OCI-LY3 (cell line): ENCODE results near the gene FCGBP.

Experiments
- H2AFZ ChIP-seq: fragments of 200-600, 300-600 bp; shearing (Covaris generic); 2 replicates; pipeline ENCODE4 v1.6.0; 2014; ENCODE audit warnings: antibody characterized with exemption, low read depth, low read length
- H3K27ac ChIP-seq: fragments of 200-600, 300-600 bp; sonication (generic); 2 replicates; pipeline ENCODE4 v1.5.1; 2014; ENCODE audit warnings: mild to moderate bottlenecking, low read length, moderate library complexity, mixed read lengths
- H3K27me3 ChIP-seq: fragments of 200-600, 300-600 bp; sonication (generic); 2 replicates; pipeline ENCODE4 v1.6.1; 2014; ENCODE audit warnings: low read depth, low read length, mixed read lengths
- H3K36me3 ChIP-seq: fragments of 200-600, 300-600 bp; sonication (generic); replicated peaks from 2 replicates; pipeline ENCODE3; 2014; ENCODE audit warnings: low read depth, low read length, mixed read lengths
- H3K4me1 ChIP-seq: fragments of 300-600, 200-600 bp; sonication (generic); 2 replicates; pipeline ENCODE4 v1.6.1; 2014; ENCODE audit warnings: low read length, mixed read lengths
- H3K4me2 ChIP-seq: fragments of 200-600, 300-600 bp; sonication (generic); 2 replicates; pipeline ENCODE4 v1.6.1; 2014; ENCODE audit warnings: low read length, mixed read lengths
- H3K4me3 ChIP-seq: fragments of 300-600, 200-600 bp; sonication (generic); 2 replicates; pipeline ENCODE4 v1.5.1; 2014; ENCODE audit warnings: antibody characterized with exemption, mild to moderate bottlenecking, low read length, moderate library complexity
- H3K79me2 ChIP-seq: fragments of 300-600, 200-600 bp; shearing (Covaris generic); 2 replicates; pipeline ENCODE4 v1.6.1; 2014; ENCODE audit warnings: mild to moderate bottlenecking, low read length, mixed read lengths
- H3K9ac ChIP-seq: fragments of 300-600, 200-600 bp; shearing (Covaris generic); 2 replicates; pipeline ENCODE4 v1.6.0; 2014; ENCODE audit warnings: mild to moderate bottlenecking, low read length, moderate library complexity
- H3K9me3 ChIP-seq: fragments of 200-600, 300-600 bp; shearing (Covaris generic); 2 replicates; pipeline ENCODE4 v1.6.1; 2014; ENCODE audit warnings: low read length, mixed read lengths; ENCODE audit not compliant: insufficient read depth
- H4K20me1 ChIP-seq: fragments of 200-600, 300-600 bp; sonication (generic); 2 replicates; pipeline ENCODE4 v1.6.1; 2016; ENCODE audit warnings: low read length, mixed read lengths; ENCODE audit not compliant: insufficient read depth
- CTCF ChIP-seq: fragments of 200-600, 300-600 bp; sonication (generic); IDR thresholded peaks from 2 replicates; pipeline ENCODE4 v1.5.1; 2014; ENCODE audit warnings: antibody characterized with exemption, low read length, low read depth
- EZH2phosphoT487 ChIP-seq: fragments of 200-600 bp; shearing (Covaris generic); IDR thresholded peaks from 2 replicates; pipeline ENCODE4 v1.6.1; 2018; ENCODE audit warnings: antibody characterized with exemption, mixed run types, low read depth

The FCGBP gene

GRCh38 chr19:39937094-39937720 is 2.8 kb upstream of the FCGBP start:
- H3K27ac ChIP-seq = peak overlapping the region; percentile 33; the same call in 1 of the 2 replicates
- H3K27me3 ChIP-seq = no peaks in the 10 kb centered on the region
- no peak overlapping the region for H3K4me3 ChIP-seq
- H3K4me1 ChIP-seq = peaks cover 45% of the 10 kb centered on the region
- H3K9me3 ChIP-seq = peaks cover 15% of the 10 kb centered on the region
- H2AFZ ChIP-seq = peak overlapping the region; percentile 49; the same call in 1 of the 2 replicates
- H3K79me2 ChIP-seq = no peaks in the 10 kb centered on the region
- no peak for TF ChIP-seq EZH2phosphoT487
- no peak for TF ChIP-seq CTCF
- peak overlapping the region; percentile 33; the same call in 1 of the 2 replicates for H3K9ac ChIP-seq
- peaks cover 12% of the 10 kb centered on the region for H3K36me3 ChIP-seq
- H3K4me2 ChIP-seq = peak overlapping the region; percentile 50
- H4K20me1 ChIP-seq = no peaks in the 10 kb centered on the region

GRCh38 chr19:39936622-39937021 is 2.2 kb upstream of the FCGBP start:
- no peak overlapping the region for H2AFZ ChIP-seq
- peaks cover 12% of the 10 kb centered on the region for H3K36me3 ChIP-seq
- no peak for TF ChIP-seq EZH2phosphoT487
- no peak for TF ChIP-seq CTCF

GRCh38 chr19:39936020-39936419 is 1.6 kb upstream of the FCGBP start:
- H3K9me3 ChIP-seq = peaks cover 15% of the 10 kb centered on the region
- peak overlapping the region; percentile 8; the same call in 1 of the 2 replicates for H3K4me2 ChIP-seq
- H3K27ac ChIP-seq = no peak overlapping the region
- H3K4me3 ChIP-seq = no peak overlapping the region
- H3K4me1 ChIP-seq = peaks cover 35% of the 10 kb centered on the region
- H3K79me2 ChIP-seq = no peaks in the 10 kb centered on the region
- no peaks in the 10 kb centered on the region for H4K20me1 ChIP-seq
- no peak overlapping the region for H2AFZ ChIP-seq
- no peak for TF ChIP-seq EZH2phosphoT487
- TF ChIP-seq CTCF = no peak
- H3K27me3 ChIP-seq = no peaks in the 10 kb centered on the region
- peaks cover 12% of the 10 kb centered on the region for H3K36me3 ChIP-seq
- H3K9ac ChIP-seq = no peak overlapping the region

More at GRCh38 chr19:39936622-39937021, 2.2 kb upstream of the FCGBP start:
- H3K4me1 ChIP-seq = peaks cover 41% of the 10 kb centered on the region
- H3K4me2 ChIP-seq = peak overlapping the region; percentile 50
- H3K4me3 ChIP-seq = no peak overlapping the region
- H4K20me1 ChIP-seq = no peaks in the 10 kb centered on the region
- peaks cover 15% of the 10 kb centered on the region for H3K9me3 ChIP-seq
- no peaks in the 10 kb centered on the region for H3K27me3 ChIP-seq
- no peak overlapping the region for H3K9ac ChIP-seq
- no peaks in the 10 kb centered on the region for H3K79me2 ChIP-seq
- H3K27ac ChIP-seq = peak overlapping the region; percentile 33; the same call in 1 of the 2 replicates

DNA sequence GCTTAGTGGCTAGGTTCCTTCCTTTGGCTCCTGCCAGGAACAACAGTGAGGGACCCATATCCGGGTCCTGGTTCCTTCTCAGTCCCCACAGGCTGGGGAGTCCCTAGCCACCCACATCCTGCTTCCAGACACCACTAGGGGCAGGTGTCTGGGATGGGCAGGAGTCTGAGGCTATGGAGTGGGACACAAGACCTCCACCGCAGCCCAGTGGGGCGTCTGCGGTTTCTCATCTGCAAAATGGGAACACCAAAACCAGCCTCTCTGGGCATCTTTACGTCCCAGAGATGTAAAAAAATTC is 879 bp upstream of the FCGBP start:
- Histone ChIP-seq H3K4me1 (peaks cover 28% of the 10 kb centered on the region), H3K36me3 (peaks cover 6% of the 10 kb centered on the region), H3K27me3 (no peaks in the 10 kb centered on the region), H3K27ac (no peak overlapping the region), H2AFZ (no peak overlapping the region), H3K4me3 (no peak overlapping the region), H3K79me2 (no peaks in the 10 kb centered on the region), H3K4me2 (no peak overlapping the region), H3K9ac (no peak overlapping the region), H4K20me1 (no peaks in the 10 kb centered on the region), H3K9me3 (peaks cover 7% of the 10 kb centered on the region)
- TF ChIP-seq CTCF = no peak
- no peak for TF ChIP-seq EZH2phosphoT487
